Neuronal stem cell (in vitro differentiated cells): ENCODE measurements around the gene KRT2.
A peak's percentile ranks its signal among the peaks of the same experiment; 100 is the strongest.

Experiments
- DNase-seq: peaks from one replicate; pipeline ENCODE4 v3.0.0-alpha.2; 2013; ENCODE audit warnings: low spot score
- H2AFZ ChIP-seq: one replicate; pipeline ENCODE4 v1.6.1; 2013; ENCODE audit warnings: mild to moderate bottlenecking, low read length, inconsistent platforms
- H2AK5ac ChIP-seq: 2 replicates; pipeline ENCODE4 v1.6.1; 2013; ENCODE audit warnings: low read depth, mild to moderate bottlenecking, inconsistent platforms, low read length, moderate library complexity, mixed read lengths
- H2BK120ac ChIP-seq: 2 replicates; pipeline ENCODE4 v1.6.1; 2013; ENCODE audit warnings: low read depth, mild to moderate bottlenecking, inconsistent platforms, low read length, moderate library complexity, mixed read lengths
- H2BK12ac ChIP-seq: one replicate; pipeline ENCODE4 v1.6.1; 2013; ENCODE audit warnings: low read length, inconsistent platforms
- H2BK15ac ChIP-seq: 2 replicates; pipeline ENCODE4 v1.6.1; 2013; ENCODE audit warnings: mild to moderate bottlenecking, low read length, inconsistent platforms, mixed read lengths
- H2BK5ac ChIP-seq: one replicate; pipeline ENCODE4 v1.6.1; 2013; ENCODE audit warnings: inconsistent platforms, mild to moderate bottlenecking, low read length, moderate library complexity
- H3K14ac ChIP-seq: one replicate; pipeline ENCODE4 v1.6.1; 2013; ENCODE audit warnings: low read length, inconsistent platforms
- H3K18ac ChIP-seq: 2 replicates; pipeline ENCODE4 v1.6.1; 2013; ENCODE audit warnings: low read length, inconsistent platforms
- H3K23ac ChIP-seq: 2 replicates; pipeline ENCODE4 v1.6.1; 2013; ENCODE audit warnings: low read depth, mild to moderate bottlenecking, mixed read lengths, low read length, inconsistent platforms; ENCODE audit not compliant: poor library complexity
- H3K27ac ChIP-seq: replicated peaks from 3 replicates; pipeline ENCODE4 v1.5.1; 2013; ENCODE audit warnings: low read length, inconsistent platforms
- H3K27me3 ChIP-seq, 3 experiments: 2 replicates each; pipeline ENCODE4 v1.6.1; 2013; ENCODE audit warnings: low read length in 3 of 3, mild to moderate bottlenecking in 2 of 3, inconsistent platforms in 1 of 3, low read depth in 1 of 3, mixed read lengths in 1 of 3, moderate library complexity in 1 of 3; ENCODE audit not compliant: control insufficient read depth in 3 of 3, insufficient read depth in 3 of 3
- H3K36me3 ChIP-seq, 2 donors: replicated peaks in 1 of 2; 2 replicates each; pipeline ENCODE4 v1.6.1; 2013; ENCODE audit warnings: low read length in 2 of 2; ENCODE audit not compliant: control insufficient read depth in 2 of 2, insufficient read depth in 2 of 2
- H3K4ac ChIP-seq: 2 replicates; pipeline ENCODE4 v1.6.1; 2013; ENCODE audit warnings: inconsistent platforms, mild to moderate bottlenecking, low read length, moderate library complexity
- H3K4me1 ChIP-seq, 2 donors: 1 replicate in 1 of 2; 2 replicates in 1 of 2; pipeline ENCODE4 v1.6.1; 2013; ENCODE audit warnings: low read length in 2 of 2, low read depth in 1 of 2; ENCODE audit not compliant: control insufficient read depth in 2 of 2, insufficient read depth in 1 of 2
- H3K4me2 ChIP-seq: one replicate; pipeline ENCODE4 v1.6.1; 2013; ENCODE audit warnings: mild to moderate bottlenecking, low read length, inconsistent platforms; ENCODE audit not compliant: insufficient read depth, poor library complexity, severe bottlenecking
- H3K4me3 ChIP-seq, 2 donors: 2 replicates each; pipeline ENCODE4 v1.5.1; 2013; ENCODE audit warnings: low read length in 2 of 2, mild to moderate bottlenecking in 2 of 2, inconsistent platforms in 1 of 2, moderate library complexity in 1 of 2
- H3K79me1 ChIP-seq: one replicate; pipeline ENCODE4 v1.6.1; 2013; ENCODE audit warnings: low read depth, mild to moderate bottlenecking, inconsistent platforms, low read length, moderate library complexity
- H3K9ac ChIP-seq: one replicate; pipeline ENCODE4 v1.6.1; 2013; ENCODE audit warnings: mild to moderate bottlenecking, low read depth, low read length, inconsistent platforms; ENCODE audit not compliant: poor library complexity
- H3K9me3 ChIP-seq, 2 donors: replicated peaks in 1 of 2; 2 replicates each; pipeline versions ENCODE3 to v1.6.1; 2013; ENCODE audit warnings: low read length in 2 of 2, mild to moderate bottlenecking in 2 of 2, inconsistent platforms in 1 of 2, low read depth in 1 of 2, mixed read lengths in 1 of 2, moderate library complexity in 1 of 2; ENCODE audit not compliant: control insufficient read depth in 2 of 2, insufficient read depth in 1 of 2
- H4K8ac ChIP-seq: one replicate; pipeline ENCODE4 v1.6.1; 2013; ENCODE audit warnings: low read depth, mild to moderate bottlenecking, inconsistent platforms, low read length, moderate library complexity
- H4K91ac ChIP-seq: one replicate; pipeline ENCODE4 v1.6.1; 2013; ENCODE audit warnings: low read length, low read depth, mild to moderate bottlenecking, inconsistent platforms; ENCODE audit not compliant: poor library complexity
- WGBS, 2 donors: extraction: QIAGEN DNeasy Blood & Tissue Kit; methylation state at CpG; one replicate each; pipeline ENCODE4 v1.1.7; 2013; ENCODE audit warnings: missing lambda C conversion rate in 2 of 2, mixed read lengths in 1 of 2; ENCODE audit not compliant: insufficient read length in 2 of 2, insufficient replicate concordance in 1 of 2; ENCODE audit errors: extremely low coverage in 2 of 2; 5-methylcytosine and 5-hydroxymethylcytosine counted together

Gene KRT2

DNA sequence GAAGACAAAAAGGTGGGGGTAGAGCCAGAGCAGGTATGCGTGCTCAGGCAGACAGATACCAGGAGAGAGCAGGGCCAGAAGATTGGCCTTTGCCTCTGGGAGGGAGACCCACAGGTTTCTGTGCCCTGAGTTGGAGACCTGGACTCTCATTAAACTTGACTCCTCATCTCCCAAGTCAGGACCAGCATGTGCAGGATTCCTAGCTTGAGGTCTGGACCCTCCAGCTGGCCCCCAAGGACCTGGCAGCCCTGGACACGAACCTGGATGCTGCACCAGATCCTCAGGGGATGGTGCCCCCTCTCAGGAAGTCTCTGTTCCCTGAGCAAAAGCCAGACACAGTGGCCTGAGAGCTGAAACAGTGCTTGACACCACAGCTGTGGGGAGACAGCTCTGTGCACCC, 23.2 kb downstream of the KRT2 start:
- no peak overlapping the region for H3K27ac ChIP-seq
- H3K23ac ChIP-seq: peak overlapping the region; percentile 50
- no peak overlapping the region for H4K8ac ChIP-seq
- no CpG with 5 or more reads among the region's 2 CpGs for WGBS, 2 donors
- no peak overlapping the region for H3K4me2 ChIP-seq
- no peak overlapping the region for H3K9ac ChIP-seq
- H4K91ac ChIP-seq: no peak overlapping the region
- peak overlapping the region; percentile 44 for H3K18ac ChIP-seq
- H3K79me1 ChIP-seq: no peaks in the 10 kb centered on the region
- no peak overlapping the region for H2AFZ ChIP-seq
- H3K14ac ChIP-seq: no peak overlapping the region
- H2AK5ac ChIP-seq: peak overlapping the region; percentile 70
- H3K4me1 ChIP-seq: peaks cover 0 to 7% of the 10 kb centered on the region in 2 donors
- H2BK12ac ChIP-seq: no peak overlapping the region
- no peak for DNase-seq
- H2BK120ac ChIP-seq: no peak overlapping the region
- H2BK15ac ChIP-seq: no peak overlapping the region
- H3K4ac ChIP-seq: no peak overlapping the region
- no peaks in the 10 kb centered on the region for H3K9me3 ChIP-seq
- H3K4me3 ChIP-seq: no peak overlapping the region
- no peaks in the 10 kb centered on the region for H3K36me3 ChIP-seq
- peak overlapping the region; percentile 79 for H2BK5ac ChIP-seq
- H3K27me3 ChIP-seq: peaks cover 0 to 4% (median 0%) of the 10 kb centered on the region in 3 experiments

DNA sequence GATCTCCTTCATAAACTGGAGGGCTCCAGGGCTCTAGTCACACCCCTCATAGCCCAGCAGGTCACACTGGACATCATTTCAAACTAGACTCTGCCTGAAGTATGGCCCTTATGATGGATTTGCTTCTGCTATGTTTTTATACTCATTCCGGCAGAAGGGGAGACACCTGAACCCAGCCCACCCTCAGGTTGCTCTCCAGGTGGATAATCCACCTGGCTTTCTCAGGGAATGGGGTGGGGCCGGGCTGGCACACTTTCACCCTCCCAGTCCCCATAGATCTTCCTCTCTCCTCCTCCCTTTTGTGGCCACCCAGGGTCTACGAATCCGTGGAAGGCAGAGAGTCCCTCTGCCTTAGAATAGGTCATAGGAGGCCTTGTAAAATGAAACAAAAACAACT, 23.9 kb downstream of the KRT2 start:
- Histone ChIP-seq H2AK5ac (no peak overlapping the region), H3K36me3 (no peaks in the 10 kb centered on the region), H3K27ac (no peak overlapping the region), H3K4me3 (no peak overlapping the region), H3K4ac (no peak overlapping the region), H2BK15ac (no peak overlapping the region), H3K9me3 (no peaks in the 10 kb centered on the region), H3K9ac (no peak overlapping the region), H4K91ac (no peak overlapping the region), H2AFZ (no peak overlapping the region), H2BK12ac (no peak overlapping the region), H3K79me1 (no peaks in the 10 kb centered on the region), H2BK120ac (no peak overlapping the region), H3K27me3 (peaks cover 0 to 3% (median 0%) of the 10 kb centered on the region in 3 experiments), H3K23ac (no peak overlapping the region), H3K18ac (no peak overlapping the region), H3K4me2 (no peak overlapping the region), H2BK5ac (no peak overlapping the region), H4K8ac (no peak overlapping the region), H3K14ac (no peak overlapping the region), H3K4me1 (peaks cover 0 to 7% of the 10 kb centered on the region in 2 donors)
- WGBS, 2 donors: no CpG with 5 or more reads among the region's 4 CpGs
- DNase-seq: no peak

DNA sequence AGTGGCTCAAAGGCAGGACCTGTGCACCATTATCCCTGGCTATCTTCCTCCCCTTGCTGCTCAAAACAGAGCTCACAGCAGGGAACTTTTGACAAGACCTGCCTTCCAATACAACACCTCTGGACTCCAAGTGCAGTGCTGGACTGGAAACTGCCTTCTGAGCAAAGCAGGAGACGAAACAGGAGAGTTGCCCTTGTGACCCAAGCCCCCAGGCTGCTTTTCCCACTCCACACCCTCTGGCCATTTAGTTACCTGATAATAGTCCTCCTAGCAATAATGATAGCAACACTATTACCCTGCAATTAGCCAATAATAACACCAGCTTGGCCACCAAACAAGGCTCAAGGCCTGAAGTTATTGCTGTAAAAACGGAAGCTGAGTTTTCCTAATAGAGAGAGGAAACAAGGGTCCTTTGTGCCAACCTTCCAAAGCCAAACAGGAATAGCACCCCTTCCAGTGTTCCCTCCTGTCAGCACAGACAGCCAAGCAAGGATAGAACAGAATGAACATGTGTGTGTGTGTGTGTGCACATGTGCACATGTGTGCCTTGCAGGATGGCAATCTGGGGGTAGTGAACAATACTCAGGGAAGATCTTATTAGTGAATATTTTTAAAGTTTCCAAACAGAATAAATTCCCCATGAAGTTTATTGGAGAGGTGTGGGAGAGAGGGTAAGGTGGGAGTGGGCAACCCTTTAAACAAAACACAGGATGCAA, 24.5 kb downstream of the KRT2 start:
- H2BK120ac ChIP-seq: no peak overlapping the region
- H3K9ac ChIP-seq: no peak overlapping the region
- H3K4ac ChIP-seq: no peak overlapping the region
- WGBS, 2 donors: no CpG with 5 or more reads among the region's 2 CpGs
- H3K4me1 ChIP-seq: peaks cover 0 to 7% of the 10 kb centered on the region in 2 donors
- H3K79me1 ChIP-seq: no peaks in the 10 kb centered on the region
- H3K18ac ChIP-seq: no peak overlapping the region
- no peak overlapping the region for H2AK5ac ChIP-seq
- no peak overlapping the region for H4K91ac ChIP-seq
- no peaks in the 10 kb centered on the region for H3K36me3 ChIP-seq
- no peak overlapping the region for H4K8ac ChIP-seq
- no peak overlapping the region for H2BK12ac ChIP-seq
- H3K9me3 ChIP-seq: no peaks in the 10 kb centered on the region
- no peak overlapping the region for H3K23ac ChIP-seq
- no peak overlapping the region for H3K4me3 ChIP-seq
- no peak overlapping the region for H2BK15ac ChIP-seq
- H3K14ac ChIP-seq: no peak overlapping the region
- no peak for DNase-seq
- no peak overlapping the region for H2BK5ac ChIP-seq
- H3K27me3 ChIP-seq: peaks cover 0 to 3% (median 0%) of the 10 kb centered on the region in 3 experiments
- H3K27ac ChIP-seq: no peak overlapping the region
- no peak overlapping the region for H3K4me2 ChIP-seq
- no peak overlapping the region for H2AFZ ChIP-seq

DNA sequence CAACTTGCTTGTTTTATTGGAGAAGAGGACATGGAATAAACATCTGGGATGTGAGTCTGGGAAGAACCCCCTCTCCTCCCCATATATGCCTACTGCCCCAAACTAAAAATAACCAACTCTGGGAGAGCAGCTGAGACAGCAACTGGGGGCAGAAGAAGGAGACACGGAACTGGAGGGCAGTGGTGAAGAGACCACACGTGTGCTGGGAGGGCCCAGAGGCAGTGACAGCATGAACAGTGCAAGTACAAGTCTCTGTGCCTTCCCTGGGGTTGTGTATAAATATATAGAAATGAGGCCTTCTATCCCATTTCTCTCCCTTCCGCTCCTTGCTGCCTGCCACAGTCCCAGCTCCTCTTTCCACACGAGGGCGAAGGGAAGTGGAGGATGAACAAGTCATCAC, 29.7 kb downstream of the KRT2 start:
- Histone ChIP-seq H3K27ac (no peak overlapping the region), H3K9me3 (no peaks in the 10 kb centered on the region), H3K27me3 (no peaks in the 10 kb centered on the region), H3K14ac (no peak overlapping the region), H2AFZ (no peak overlapping the region), H3K23ac (no peak overlapping the region), H2AK5ac (no peak overlapping the region), H3K4me2 (no peak overlapping the region), H2BK15ac (no peak overlapping the region), H3K36me3 (no peaks in the 10 kb centered on the region), H3K4me1 (peaks cover 0 to 15% of the 10 kb centered on the region in 2 donors), H3K9ac (no peak overlapping the region), H2BK120ac (no peak overlapping the region), H3K18ac (no peak overlapping the region), H3K79me1 (no peaks in the 10 kb centered on the region), H4K91ac (no peak overlapping the region), H3K4me3 (no peak overlapping the region), H2BK5ac (no peak overlapping the region), H2BK12ac (no peak overlapping the region), H4K8ac (no peak overlapping the region), H3K4ac (no peak overlapping the region)
- no CpG with 5 or more reads among the region's 5 CpGs for WGBS, 2 donors
- DNase-seq: no peak
